ENCODE data around the gene HLA-A.

DNA sequence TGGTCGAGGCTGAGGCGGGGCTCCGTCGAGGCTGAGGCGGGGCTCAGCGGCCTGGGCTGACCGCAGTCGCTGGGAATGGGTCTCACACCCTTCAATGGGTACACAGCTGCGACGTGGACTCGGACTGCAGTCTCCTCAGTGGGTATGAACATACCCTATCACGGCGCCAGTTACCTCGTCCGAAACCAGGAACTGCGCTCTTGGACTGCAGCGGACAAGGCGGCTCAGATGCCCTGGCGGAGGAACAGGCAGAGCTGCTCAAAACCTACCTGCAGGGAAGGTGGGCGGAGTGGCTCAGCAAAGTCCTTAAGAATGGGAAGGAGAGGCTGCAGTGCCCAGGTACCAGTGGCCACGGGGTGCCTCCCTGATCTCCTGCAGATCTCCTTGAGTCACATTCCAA lies 14.2 kb downstream of the HLA-A start:
- TF ChIP-seq, protein P1, sequence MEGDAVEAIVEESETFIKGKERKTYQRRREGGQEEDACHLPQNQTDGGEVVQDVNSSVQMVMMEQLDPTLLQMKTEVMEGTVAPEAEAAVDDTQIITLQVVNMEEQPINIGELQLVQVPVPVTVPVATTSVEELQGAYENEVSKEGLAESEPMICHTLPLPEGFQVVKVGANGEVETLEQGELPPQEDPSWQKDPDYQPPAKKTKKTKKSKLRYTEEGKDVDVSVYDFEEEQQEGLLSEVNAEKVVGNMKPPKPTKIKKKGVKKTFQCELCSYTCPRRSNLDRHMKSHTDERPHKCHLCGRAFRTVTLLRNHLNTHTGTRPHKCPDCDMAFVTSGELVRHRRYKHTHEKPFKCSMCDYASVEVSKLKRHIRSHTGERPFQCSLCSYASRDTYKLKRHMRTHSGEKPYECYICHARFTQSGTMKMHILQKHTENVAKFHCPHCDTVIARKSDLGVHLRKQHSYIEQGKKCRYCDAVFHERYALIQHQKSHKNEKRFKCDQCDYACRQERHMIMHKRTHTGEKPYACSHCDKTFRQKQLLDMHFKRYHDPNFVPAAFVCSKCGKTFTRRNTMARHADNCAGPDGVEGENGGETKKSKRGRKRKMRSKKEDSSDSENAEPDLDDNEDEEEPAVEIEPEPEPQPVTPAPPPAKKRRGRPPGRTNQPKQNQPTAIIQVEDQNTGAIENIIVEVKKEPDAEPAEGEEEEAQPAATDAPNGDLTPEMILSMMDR (IDR thresholded peaks at IDR 0.05; ENCODE audit: poor library complexity) = no peak
- TF ChIP-seq EZH2 (IDR thresholded peaks at IDR 0.05; ENCODE audit: borderline replicate concordance) = no peak
- TF ChIP-seq EZH2phosphoT487 (IDR thresholded peaks at IDR 0.05; ENCODE audit: low read depth, severe bottlenecking, unreplicated experiment) = no peak
